GM18909 (cell line): ENCODE results near the gene INTS11.

Experiments used
- ATAC-seq: cut with Tn5 transposase; IDR thresholded peaks from one replicate; pipeline ENCODE4 v1.9.1; 2021; ENCODE audit warnings: mild to moderate bottlenecking; ENCODE audit not compliant: unreplicated experiment, poor library complexity

Gene INTS11

DNA sequence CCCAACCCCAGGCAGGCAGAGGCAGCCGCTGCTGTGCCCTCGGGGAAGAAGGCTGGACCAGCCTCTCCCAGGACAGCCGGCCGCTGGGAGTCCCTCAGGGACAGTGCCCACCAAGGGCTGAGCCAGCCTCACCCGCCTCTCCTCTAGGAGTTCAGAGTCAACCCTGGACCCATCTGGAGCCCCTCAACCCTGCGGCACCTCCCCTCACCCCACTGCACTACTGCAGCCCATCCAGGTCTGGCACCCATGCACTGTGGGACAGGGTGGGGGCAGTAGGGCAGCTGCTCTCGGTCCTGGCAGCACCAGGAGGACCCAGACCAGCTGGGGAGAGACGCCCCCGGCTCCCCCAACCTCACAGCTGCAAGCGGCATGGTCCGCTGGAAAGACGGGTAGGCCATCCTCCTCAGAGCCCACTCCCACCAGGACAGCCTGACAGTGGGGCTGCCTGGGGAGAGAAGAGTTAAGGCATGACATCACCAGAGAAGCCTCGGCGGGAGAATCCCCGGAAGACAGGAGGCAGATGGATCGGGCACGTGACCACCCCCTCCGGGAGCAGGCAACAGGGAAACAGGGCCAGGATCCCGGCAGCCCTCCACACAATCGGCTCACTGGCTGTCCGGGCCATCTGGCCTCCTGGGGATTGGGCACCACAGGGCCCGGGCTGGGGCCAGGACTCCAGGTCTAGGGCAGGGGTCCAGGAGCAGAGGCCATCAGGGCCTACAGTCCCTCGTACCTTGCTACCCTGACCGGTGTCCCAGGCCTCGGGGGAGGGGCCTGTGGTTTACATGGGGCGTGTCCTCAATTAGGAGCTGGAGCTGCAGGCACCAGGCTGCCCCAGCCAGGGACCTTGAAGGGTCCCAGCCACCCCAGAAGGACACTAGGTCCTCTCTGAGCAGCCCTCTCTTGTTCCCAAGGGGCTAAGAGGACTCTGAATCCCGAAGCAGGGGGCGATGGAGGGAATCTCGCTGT, 19.8 kb downstream of the INTS11 start:
- no peak for ATAC-seq

GRCh38 chr1:1303736-1304135, 20.7 kb downstream of the INTS11 start:
- ATAC-seq = no peak

DNA sequence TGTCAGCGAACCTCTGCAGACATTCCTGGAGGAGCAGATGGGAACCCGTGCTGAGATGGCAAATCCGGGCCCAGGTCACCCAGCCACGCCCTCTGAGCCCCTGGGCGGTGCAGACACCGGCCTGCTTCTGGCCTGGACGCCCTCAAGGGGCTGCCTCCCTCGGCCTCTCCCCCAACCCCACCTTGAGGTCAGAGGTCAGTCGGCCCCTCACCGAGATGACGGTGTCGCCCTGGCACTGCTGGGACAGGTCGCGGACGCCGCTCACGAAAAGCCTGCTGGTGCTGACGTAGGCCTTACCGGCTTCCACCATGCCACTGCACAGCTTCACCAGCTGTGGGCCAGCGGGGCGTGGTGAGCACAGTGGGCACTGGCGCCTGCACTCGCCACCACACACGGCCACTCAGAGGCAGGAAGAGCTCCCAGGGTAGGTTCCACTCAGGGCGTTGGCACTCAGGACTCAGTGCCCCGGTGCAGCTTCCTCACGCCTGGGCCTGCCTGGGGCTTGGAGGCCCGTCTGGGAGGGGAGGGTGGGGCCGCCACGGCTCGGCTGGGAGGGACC, 21.4 kb downstream of the INTS11 start:
- ATAC-seq = no peak

DNA sequence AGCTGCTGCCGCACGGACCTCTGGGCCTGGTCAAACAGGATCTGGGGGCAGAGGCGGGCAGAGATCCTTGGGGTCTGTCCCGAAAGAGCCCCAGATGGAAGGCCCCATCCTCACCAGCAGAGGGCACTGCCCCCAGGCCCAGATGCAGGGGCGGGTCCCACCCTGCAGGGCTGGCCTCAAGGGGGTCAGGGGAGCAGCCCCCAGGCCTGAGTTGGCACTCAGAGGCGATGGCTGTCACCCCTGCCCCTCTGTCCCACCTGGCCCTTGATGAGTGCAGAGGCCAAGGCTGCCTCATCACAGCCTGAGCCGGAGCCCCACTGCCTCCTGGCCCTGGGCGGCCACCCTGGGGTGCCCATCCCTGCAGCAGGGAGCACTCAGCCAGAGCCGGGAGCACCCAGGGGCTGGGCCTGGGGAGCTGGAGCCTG, 22.4 kb downstream of the INTS11 start:
- ATAC-seq = no peak

DNA sequence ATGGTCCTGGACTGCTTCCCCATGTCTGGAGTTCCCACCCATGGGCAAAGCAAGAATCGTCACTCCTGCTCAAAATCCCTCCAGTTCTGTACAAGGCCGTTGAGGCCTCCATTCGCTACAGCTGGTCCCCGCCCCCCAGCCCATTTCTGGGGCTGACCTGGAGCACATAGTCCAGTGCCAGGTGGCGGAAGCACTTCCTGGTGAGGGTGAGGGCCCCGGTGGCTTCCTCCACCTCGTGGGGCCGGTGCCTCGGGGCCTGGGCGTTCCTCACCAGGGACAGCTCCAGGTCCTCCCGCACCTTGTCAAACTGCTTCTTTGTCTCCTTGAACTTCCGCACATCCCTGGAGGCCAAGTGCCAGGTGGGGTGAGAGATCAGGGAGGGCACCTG, 24.1 kb downstream of the INTS11 start:
- no peak for ATAC-seq

GRCh38 chr1:1299686-1300351, 24.6 kb downstream of the INTS11 start:
- ATAC-seq = no peak

DNA sequence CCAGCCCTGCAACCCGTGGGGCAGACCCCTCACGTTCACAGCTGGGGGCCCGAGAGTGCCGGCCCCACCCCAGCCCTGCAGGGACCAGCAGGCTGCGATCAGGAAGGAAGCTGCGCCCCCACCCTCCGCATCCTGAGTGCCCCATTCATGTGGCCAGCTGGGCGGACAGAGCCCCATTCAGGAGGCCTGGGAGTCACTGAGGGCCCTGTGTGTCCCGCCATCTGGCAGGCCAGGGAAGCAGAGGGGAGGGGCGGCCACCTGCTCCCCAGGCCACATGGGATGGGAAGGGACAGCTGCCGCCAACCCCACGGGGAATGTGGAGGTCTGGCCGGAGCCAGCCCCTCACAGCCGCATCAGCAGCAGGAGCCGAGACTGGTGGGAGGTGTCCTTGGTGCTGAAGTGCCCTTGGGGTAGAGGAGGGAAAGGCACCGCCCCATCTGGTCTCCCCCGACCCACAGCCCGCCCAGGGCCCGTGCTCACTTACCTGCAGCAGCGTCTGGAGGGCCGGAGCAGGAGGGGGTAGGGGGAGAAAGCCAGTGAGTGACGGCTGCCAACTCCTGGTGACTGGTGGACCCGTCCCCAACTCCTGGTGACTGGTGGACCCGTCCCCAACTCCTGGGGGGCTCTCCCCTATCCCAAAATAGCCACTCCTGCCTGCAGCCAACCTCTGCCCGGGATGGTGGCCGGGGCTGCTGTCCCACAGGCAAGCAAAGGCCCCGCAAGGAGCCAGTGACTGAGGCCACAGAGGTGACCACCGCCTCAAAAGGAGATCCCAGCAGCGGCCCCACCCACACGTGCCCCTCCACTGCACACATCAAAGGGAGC, 25.4 kb downstream of the INTS11 start:
- ATAC-seq = no peak

DNA sequence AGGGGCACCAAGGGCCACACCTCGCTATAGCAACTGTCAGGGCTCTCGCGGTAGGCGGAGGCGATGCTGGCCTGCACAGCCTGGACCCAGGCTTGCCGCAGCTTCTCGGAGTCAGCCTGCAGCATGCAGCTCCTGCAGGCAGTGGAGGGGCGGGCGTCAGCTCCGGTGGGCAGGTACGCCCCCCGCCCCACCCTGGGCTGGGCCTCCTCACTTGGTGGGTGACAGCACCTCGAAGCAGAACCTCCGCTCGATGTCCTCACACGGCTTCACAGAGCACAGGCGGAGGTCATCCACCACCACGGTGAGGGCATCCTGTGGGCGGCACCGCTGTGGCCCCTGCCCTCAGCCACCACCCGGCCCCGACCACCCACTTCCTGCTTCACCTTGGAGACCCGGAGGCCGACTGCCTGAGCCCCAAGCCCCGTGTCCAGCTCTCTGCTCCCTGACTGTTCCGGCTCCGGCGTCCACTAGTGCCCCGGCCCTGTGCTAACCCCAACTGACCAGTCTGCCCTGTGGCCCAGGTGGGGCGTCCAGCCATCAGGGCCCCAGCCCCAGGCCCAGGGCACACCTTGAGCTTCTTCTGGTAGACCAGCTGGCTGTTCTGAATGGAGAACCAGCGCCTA, 26.5 kb downstream of the INTS11 start:
- ATAC-seq = no peak

DNA sequence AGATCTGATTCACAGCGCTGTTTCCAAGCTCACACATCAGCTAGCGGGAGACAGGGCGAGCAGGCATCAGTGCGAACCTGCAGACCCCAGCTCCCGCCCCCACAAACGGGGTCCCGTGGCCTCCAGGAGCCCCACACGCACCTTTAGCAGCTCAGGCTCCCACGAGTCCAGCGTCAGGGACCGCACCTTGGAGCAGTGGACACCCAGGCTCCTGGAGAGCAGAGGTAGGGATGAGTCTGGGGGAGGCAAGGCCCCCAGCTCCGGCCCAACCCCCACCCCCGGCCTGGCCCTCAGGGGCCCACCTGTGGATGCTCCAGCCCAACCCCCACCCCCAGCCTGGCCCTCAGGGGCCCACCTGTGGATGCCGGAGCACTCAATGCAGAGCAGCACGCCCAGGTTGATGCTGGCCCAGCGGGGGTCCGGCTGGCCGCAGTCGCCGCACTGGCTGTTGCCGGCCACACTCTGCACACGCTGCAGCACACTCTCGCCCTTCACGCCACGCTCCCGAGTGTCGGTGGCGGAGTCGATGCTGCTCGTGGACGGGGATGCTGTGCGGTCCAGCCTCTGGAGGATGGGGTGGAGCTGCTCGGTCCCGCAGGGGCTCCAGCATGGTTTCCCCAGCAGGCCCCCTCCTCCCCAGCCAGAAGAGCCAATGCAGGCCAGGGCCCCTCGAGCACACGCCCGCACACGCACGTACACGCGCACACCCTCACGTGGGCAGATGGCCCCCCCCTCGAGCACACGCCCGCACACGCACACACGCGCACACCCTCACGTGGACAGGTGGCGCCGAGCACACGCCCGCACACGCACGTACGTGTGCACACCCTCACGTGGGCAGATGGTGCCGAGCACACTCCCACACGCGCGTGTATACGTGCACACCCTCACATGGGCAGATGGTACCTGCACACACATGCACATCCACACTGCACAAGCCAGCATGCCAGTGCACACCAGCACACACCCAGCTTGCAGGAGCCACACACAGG, 28.1 kb downstream of the INTS11 start:
- ATAC-seq = no peak

DNA sequence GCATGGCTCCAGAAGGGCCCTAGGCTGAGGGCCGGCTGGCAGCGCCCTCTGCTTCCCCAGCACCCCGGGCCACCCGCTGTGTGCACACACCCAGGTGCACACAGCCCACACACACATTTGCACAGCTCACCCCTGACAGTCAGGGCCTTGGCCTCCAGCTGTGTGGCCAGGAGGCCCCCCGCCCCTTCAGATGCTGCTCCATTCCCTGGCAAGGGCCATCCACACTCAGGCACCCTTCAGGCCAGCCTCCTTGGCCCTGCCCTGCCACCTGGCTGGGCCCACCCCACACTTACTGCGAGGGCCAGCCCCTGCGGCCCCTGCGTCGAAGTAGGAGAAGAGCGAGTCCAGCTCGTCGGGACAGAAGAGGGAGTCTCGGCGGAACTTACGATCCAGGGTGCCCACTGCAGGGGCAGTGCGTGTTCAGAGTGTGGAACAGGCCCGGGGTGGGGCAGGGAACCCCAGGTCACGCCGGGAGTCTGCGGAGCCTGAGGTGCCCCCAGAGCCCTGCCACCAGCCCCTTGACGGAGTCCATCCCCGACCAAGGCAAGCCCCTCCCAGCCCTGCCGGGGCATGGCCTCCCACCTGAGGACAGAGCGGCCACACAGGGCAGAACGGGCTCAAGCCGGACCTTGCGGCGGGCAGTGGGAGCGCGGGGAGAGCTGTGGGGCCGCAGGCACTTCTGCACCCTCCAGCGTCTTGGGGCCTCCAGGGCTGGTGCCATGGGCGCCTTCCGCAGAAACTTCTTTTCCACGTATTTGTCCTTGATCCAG, 29.1 kb downstream of the INTS11 start:
- ATAC-seq = no peak

- no peak for ATAC-seq
These were observed 30.1 kb downstream of the INTS11 start for GRCh38 chr1:1294250-1294890.

- no peak for ATAC-seq
These were observed 30.9 kb downstream of the INTS11 start for GRCh38 chr1:1293263-1294249.

GRCh38 chr1:1292851-1293250, 31.6 kb downstream of the INTS11 start:
- no peak for ATAC-seq

DNA sequence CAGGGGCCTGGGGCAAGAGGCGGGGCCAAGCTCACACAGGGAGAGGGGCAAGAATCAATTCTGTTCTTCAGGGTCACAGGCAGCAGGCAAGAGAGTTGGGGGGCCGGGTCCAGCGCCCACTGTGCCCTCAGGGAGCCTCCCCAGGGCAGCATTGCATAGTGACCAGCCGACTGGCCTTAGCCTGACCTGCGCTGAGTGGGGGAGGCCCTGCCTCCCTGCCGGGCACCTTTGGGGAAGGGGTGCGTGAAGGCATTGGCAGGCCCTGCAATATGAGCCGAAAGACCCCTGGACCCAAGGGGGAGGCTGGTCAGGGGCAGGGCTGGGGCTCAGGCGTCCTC, 32.0 kb downstream of the INTS11 start:
- no peak for ATAC-seq

GRCh38 chr1:1291548-1292441, 32.7 kb downstream of the INTS11 start:
- ATAC-seq = no peak
